Measurements from ENCODE around the gene SHKBP1. TPM values are rescaled to one million over a fixed set of nuclear protein-coding genes. Genes with fewer than 3 reads are reported as not detected.
"Not testable (repeated sequence)": the region's sequence is repeated elsewhere in the genome, so short reads cannot be mapped to it uniquely, and the experiment has no call there.

The SHKBP1 gene
- total RNA-seq, 1 donor from 2014 or later: 76.3 TPM

- Mint-ChIP-seq H3K9me3 (no peaks in the 10 kb centered on the region), H3K27ac (ENCODE audit: unreplicated experiment) (no peak overlapping the region), H3K27me3 (ENCODE audit: low read depth) (peaks cover 34% of the 10 kb centered on the region), H3K4me3 (no peak overlapping the region), H3K36me3 (ENCODE audit: low read depth) (no peaks in the 10 kb centered on the region), H3K4me1 (no peaks in the 10 kb centered on the region)
- no peak for TF ChIP-seq CTCF (conservative IDR thresholded peaks at IDR 0.05)
- DNase-seq (ENCODE audit: low read depth, low spot score): no peak
These were observed 33.6 kb upstream of the SHKBP1 start for GRCh38 chr19:40543029-40543597.

- DNase-seq (ENCODE audit: low read depth, low spot score); H3K4me3 Mint-ChIP-seq; H3K4me1 Mint-ChIP-seq: not testable (repeated sequence)
These were observed 30.4 kb upstream of the SHKBP1 start for GRCh38 chr19:40546153-40546841.

GRCh38 chr19:40547190-40547589, 29.5 kb upstream of the SHKBP1 start:
- H3K9me3 Mint-ChIP-seq; H3K36me3 Mint-ChIP-seq (ENCODE audit: low read depth); H3K4me3 Mint-ChIP-seq; DNase-seq (ENCODE audit: low read depth, low spot score); H3K27ac Mint-ChIP-seq (ENCODE audit: unreplicated experiment); H3K4me1 Mint-ChIP-seq: not testable (repeated sequence)
- H3K27me3 Mint-ChIP-seq (ENCODE audit: low read depth): peaks cover 53% of the 10 kb centered on the region

More at GRCh38 chr19:40546153-40546841, 30.4 kb upstream of the SHKBP1 start:
- H3K9me3 Mint-ChIP-seq; H3K36me3 Mint-ChIP-seq (ENCODE audit: low read depth); H3K27ac Mint-ChIP-seq (ENCODE audit: unreplicated experiment): not testable (repeated sequence)
- peaks cover 50% of the 10 kb centered on the region for H3K27me3 Mint-ChIP-seq (ENCODE audit: low read depth)

GRCh38 chr19:40547836-40548235, 28.8 kb upstream of the SHKBP1 start:
- no peak overlapping the region for H3K27ac Mint-ChIP-seq (ENCODE audit: unreplicated experiment)
- no peak overlapping the region for H3K4me3 Mint-ChIP-seq
- H3K4me1 Mint-ChIP-seq: peaks cover 10% of the 10 kb centered on the region
- H3K36me3 Mint-ChIP-seq (ENCODE audit: low read depth): no peaks in the 10 kb centered on the region
- peaks cover 56% of the 10 kb centered on the region for H3K27me3 Mint-ChIP-seq (ENCODE audit: low read depth)
- no peaks in the 10 kb centered on the region for H3K9me3 Mint-ChIP-seq
- no peak for DNase-seq (ENCODE audit: low read depth, low spot score)
- no peak for TF ChIP-seq CTCF (conservative IDR thresholded peaks at IDR 0.05)

GRCh38 chr19:40549007-40549708, 27.5 kb upstream of the SHKBP1 start:
- Mint-ChIP-seq H3K4me1 (peaks cover 10% of the 10 kb centered on the region), H3K9me3 (no peaks in the 10 kb centered on the region), H3K27ac (ENCODE audit: unreplicated experiment) (no peak overlapping the region), H3K4me3 (no peak overlapping the region), H3K27me3 (ENCODE audit: low read depth) (peaks cover 66% of the 10 kb centered on the region), H3K36me3 (ENCODE audit: low read depth) (no peaks in the 10 kb centered on the region)
- TF ChIP-seq CTCF (conservative IDR thresholded peaks at IDR 0.05): peak; percentile 64
- peak; percentile 78 for DNase-seq (ENCODE audit: low read depth, low spot score)

GRCh38 chr19:40550951-40551350, 25.7 kb upstream of the SHKBP1 start:
- Mint-ChIP-seq H3K9me3 (no peaks in the 10 kb centered on the region), H3K27ac (ENCODE audit: unreplicated experiment) (no peak overlapping the region), H3K36me3 (ENCODE audit: low read depth) (no peaks in the 10 kb centered on the region), H3K4me3 (no peak overlapping the region), H3K4me1 (peaks cover 10% of the 10 kb centered on the region), H3K27me3 (ENCODE audit: low read depth) (peaks cover 82% of the 10 kb centered on the region)
- no peak for TF ChIP-seq CTCF (conservative IDR thresholded peaks at IDR 0.05)
- DNase-seq (ENCODE audit: low read depth, low spot score): no peak
